ENCODE measurements around the gene PKP2. TPM values are rescaled to one million over a fixed set of nuclear protein-coding genes. Genes with fewer than 3 reads are reported as not detected.
"Not testable (repeated sequence)": the region's sequence is repeated elsewhere in the genome, so short reads cannot be mapped to it uniquely, and the experiment has no call there.

Gene PKP2
- total RNA-seq, 6 experiments from 2014 or later, result 17.2 to 54.7 (median 23.8) TPM

DNA sequence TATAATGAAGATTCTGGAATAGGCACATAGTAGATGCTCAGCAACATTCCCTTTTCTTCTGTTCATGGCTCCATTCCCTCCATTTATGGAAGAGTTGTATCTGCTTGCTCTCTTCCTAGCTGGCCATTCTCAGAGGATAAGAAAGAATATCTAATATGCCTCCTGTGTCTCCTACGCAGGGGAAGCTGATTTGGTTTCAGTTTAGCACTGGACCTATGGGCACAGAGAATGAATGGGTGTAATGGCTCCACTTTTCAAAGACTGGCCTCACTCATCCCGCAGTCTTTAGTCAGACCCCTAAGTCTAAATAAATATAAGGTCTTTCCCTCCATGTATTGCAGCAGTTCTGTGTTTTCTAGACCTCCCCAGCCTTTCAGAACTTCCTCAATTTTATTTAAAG, 2.0 kb downstream of the PKP2 start:
- 58% methylated on average over 2 of the region's 2 CpGs for WGBS (ENCODE audit: insufficient coverage, low coverage, low lambda C conversion rate, missing lambda C conversion rate)
- intact Hi-C loops (cut with DNase I), result no loop called here
- H3K9me3 ChIP-seq, result no peaks in the 10 kb centered on the region
- no peaks in the 10 kb centered on the region for H3K36me3 ChIP-seq
- TF ChIP-seq, protein P1, sequence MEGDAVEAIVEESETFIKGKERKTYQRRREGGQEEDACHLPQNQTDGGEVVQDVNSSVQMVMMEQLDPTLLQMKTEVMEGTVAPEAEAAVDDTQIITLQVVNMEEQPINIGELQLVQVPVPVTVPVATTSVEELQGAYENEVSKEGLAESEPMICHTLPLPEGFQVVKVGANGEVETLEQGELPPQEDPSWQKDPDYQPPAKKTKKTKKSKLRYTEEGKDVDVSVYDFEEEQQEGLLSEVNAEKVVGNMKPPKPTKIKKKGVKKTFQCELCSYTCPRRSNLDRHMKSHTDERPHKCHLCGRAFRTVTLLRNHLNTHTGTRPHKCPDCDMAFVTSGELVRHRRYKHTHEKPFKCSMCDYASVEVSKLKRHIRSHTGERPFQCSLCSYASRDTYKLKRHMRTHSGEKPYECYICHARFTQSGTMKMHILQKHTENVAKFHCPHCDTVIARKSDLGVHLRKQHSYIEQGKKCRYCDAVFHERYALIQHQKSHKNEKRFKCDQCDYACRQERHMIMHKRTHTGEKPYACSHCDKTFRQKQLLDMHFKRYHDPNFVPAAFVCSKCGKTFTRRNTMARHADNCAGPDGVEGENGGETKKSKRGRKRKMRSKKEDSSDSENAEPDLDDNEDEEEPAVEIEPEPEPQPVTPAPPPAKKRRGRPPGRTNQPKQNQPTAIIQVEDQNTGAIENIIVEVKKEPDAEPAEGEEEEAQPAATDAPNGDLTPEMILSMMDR (IDR thresholded peaks at IDR 0.05), result no peak
- TF ChIP-seq POLR2A (IDR thresholded peaks at IDR 0.05), result no peak
- H3K27me3 ChIP-seq, result no peaks in the 10 kb centered on the region
- H3K4me1 ChIP-seq, result peaks cover 0 to 39% (median 12%) of the 10 kb centered on the region in 4 donors
- ATAC-seq (no peak), DNase-seq (no peak)
- H3K27ac ChIP-seq, result no peak overlapping the region
- H3K4me3 ChIP-seq, result no peak overlapping the region

DNA sequence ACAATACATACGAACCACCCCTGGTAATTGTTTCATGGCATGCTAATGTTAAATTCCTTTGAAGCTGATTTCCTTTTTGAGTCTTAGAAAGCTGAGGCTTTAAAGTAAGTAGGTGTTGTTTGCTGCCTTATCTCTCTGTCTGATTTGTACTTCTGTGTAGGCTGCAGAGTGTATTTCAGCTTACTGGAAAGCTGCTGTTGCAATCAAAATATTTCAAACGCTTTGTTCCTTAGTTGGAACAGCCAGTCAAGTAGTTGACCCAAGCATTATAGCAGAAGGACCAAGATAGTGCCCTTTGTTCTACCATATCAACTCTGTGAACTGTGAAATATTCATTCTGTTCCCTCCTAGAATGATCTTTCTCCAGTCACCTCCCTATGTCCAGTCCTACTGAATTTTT, 3.1 kb downstream of the PKP2 start:
- peak in 3 of 4 donors; percentile 5 to 38 (median 13) for ATAC-seq
- Histone ChIP-seq H3K4me1 (peaks cover 0 to 39% (median 12%) of the 10 kb centered on the region in 4 donors), H3K4me3 (no peak overlapping the region), H3K36me3 (no peaks in the 10 kb centered on the region), H3K27me3 (no peaks in the 10 kb centered on the region), H3K9me3 (no peaks in the 10 kb centered on the region), H3K27ac (peak overlapping the region in 2 of 3 donors; percentile 2 to 22)
- intact Hi-C loops (cut with DNase I), result no loop called here
- WGBS (ENCODE audit: insufficient coverage, low coverage, low lambda C conversion rate, missing lambda C conversion rate), result 24% methylated on average over 2 of the region's 2 CpGs
- no peak for DNase-seq
- TF ChIP-seq POLR2A (IDR thresholded peaks at IDR 0.05), result no peak
- TF ChIP-seq, protein P1 (IDR thresholded peaks at IDR 0.05), result no peak

DNA sequence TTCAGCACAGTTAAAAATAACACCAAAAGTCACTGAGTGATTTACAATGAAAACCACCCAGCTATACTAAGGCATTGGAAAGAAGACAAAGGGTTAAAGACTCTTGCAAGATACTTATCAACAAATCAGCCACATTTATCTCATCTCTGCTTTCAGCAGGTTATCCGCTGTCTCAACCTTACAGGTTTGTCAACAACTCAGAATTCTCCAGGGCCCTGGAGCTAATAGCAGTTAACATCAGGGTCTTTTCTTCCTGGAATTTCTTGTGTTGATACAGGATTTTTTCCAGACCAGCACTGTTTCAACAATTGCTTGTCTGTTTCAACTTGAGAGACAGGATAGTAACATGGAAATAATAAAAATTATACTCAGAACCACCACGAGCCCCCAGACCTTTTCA, 3.5 kb downstream of the PKP2 start:
- H3K4me3 ChIP-seq, result no peak overlapping the region
- peaks cover 0 to 39% (median 12%) of the 10 kb centered on the region in 4 donors for H3K4me1 ChIP-seq
- intact Hi-C loops (cut with DNase I), result no loop called here
- no peaks in the 10 kb centered on the region for H3K9me3 ChIP-seq
- H3K27ac ChIP-seq, result peak overlapping the region in 2 of 3 donors; percentile 2 to 22
- TF ChIP-seq POLR2A (IDR thresholded peaks at IDR 0.05), result no peak
- TF ChIP-seq, protein P1 (IDR thresholded peaks at IDR 0.05), result no peak
- no peak for ATAC-seq
- no peaks in the 10 kb centered on the region for H3K36me3 ChIP-seq
- 15% methylated on average over 2 of the region's 2 CpGs for WGBS (ENCODE audit: insufficient coverage, low coverage, low lambda C conversion rate, missing lambda C conversion rate)
- H3K27me3 ChIP-seq, result no peaks in the 10 kb centered on the region
- no peak for DNase-seq

DNA sequence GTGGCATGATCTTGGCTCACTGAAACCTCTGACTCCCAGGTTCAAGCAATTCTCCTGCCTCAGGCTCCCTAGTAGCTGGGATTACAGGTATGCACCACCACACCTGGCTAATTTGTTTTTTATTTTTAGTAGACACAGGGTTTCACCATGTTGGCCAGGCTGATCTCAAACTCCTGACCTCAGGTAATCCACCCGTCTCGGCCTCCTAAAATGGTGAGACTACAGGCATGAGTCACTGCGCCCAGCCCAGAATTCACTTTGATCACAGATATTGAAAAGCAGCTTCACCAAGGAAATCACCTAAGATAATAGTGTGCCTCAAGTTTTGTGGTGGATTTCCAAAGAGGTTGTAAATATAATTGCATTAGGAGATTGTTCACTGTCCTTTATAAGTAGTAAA, 4.2 kb downstream of the PKP2 start:
- H3K27ac ChIP-seq; ATAC-seq; H3K9me3 ChIP-seq; DNase-seq; H3K36me3 ChIP-seq; intact Hi-C loops (cut with DNase I); H3K4me3 ChIP-seq; H3K27me3 ChIP-seq: not testable (repeated sequence)
- peaks cover 0 to 38% (median 12%) of the 10 kb centered on the region in 4 donors for H3K4me1 ChIP-seq
- no CpG with 5 or more reads among the region's 3 CpGs for WGBS (ENCODE audit: insufficient coverage, low coverage, low lambda C conversion rate, missing lambda C conversion rate)

DNA sequence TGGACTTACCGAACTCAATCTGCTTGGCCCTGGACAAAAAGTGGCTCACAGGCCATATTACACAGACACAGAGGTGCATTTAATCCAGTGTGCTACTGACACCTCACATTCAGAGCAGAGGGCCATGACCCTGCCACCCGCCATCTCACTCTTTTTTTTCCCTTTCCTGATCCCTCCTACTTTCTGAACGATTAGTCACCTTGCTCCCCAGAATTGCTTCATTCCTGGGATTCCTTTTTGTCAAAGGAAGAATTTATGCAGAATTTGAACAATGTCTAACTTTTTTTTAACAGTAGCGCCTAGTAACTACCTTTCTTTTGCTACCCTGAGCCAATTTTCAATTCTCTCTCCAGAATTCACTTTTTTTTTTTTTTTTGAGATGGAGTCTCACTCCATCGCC, 4.6 kb downstream of the PKP2 start:
- Histone ChIP-seq H3K36me3 (no peaks in the 10 kb centered on the region), H3K4me3 (no peak overlapping the region), H3K9me3 (no peaks in the 10 kb centered on the region), H3K4me1 (peaks cover 0 to 34% (median 12%) of the 10 kb centered on the region in 4 donors), H3K27ac (no peak overlapping the region), H3K27me3 (no peaks in the 10 kb centered on the region)
- TF ChIP-seq POLR2A (IDR thresholded peaks at IDR 0.05), result no peak
- TF ChIP-seq, protein P1 (IDR thresholded peaks at IDR 0.05), result no peak
- ATAC-seq (peak in 1 of 4 donors; percentile 24), DNase-seq (no peak)
- WGBS (ENCODE audit: insufficient coverage, low coverage, low lambda C conversion rate, missing lambda C conversion rate), result 66% methylated on average over 5 of the region's 5 CpGs
- intact Hi-C loops (cut with DNase I), result no loop called here
